GF-D8 (cell line): ENCODE data around the gene CHMP1A.
"Not testable (repeated sequence)": the region's sequence is repeated elsewhere in the genome, so short reads cannot be mapped to it uniquely, and the experiment has no call there.

Experiments used
- DNase-seq: peaks from one replicate; lab custom pipeline; 2025; lab: John Stamatoyannopoulos, UW

Gene CHMP1A

GRCh38 chr16:89691986-89692569 is 34.6 kb upstream of the CHMP1A start:
- no peak for DNase-seq

- DNase-seq, result no peak
Measured at GRCh38 chr16:89691231-89691985, 33.9 kb upstream of the CHMP1A start.

- no peak for DNase-seq
Measured at GRCh38 chr16:89690392-89690901, 32.9 kb upstream of the CHMP1A start.

- DNase-seq, result not testable (repeated sequence)
Measured at GRCh38 chr16:89689621-89690020, 32.1 kb upstream of the CHMP1A start.

- no peak for DNase-seq
Measured at GRCh38 chr16:89689142-89689541, 31.6 kb upstream of the CHMP1A start.

- DNase-seq, result no peak
Measured at GRCh38 chr16:89688395-89688794, 30.9 kb upstream of the CHMP1A start.

GRCh38 chr16:89687092-89687940 is 29.8 kb upstream of the CHMP1A start:
- DNase-seq, result peak; percentile 15

GRCh38 chr16:89686520-89687091 is 29.1 kb upstream of the CHMP1A start, which contains the start of gene CDK10:
Gene CDK10, plus strand, starts transcription at chr16:89686689. Its CDS starts 22 bp downstream, at chr16:89686711.
- peak; percentile 51 for DNase-seq

GRCh38 chr16:89685916-89686315 is 28.4 kb upstream of the CHMP1A start:
- DNase-seq, result no peak

GRCh38 chr16:89678258-89678657 is 20.8 kb upstream of the CHMP1A start:
- DNase-seq, result no peak

GRCh38 chr16:89672177-89672941 is 14.9 kb upstream of the CHMP1A start:
- no peak for DNase-seq

GRCh38 chr16:89671565-89671964 is 14.1 kb upstream of the CHMP1A start:
- DNase-seq, result not testable (repeated sequence)

- no peak for DNase-seq
Measured at GRCh38 chr16:89670496-89671431, 13.3 kb upstream of the CHMP1A start.

GRCh38 chr16:89669755-89670154 is 12.2 kb upstream of the CHMP1A start:
- no peak for DNase-seq

GRCh38 chr16:89668790-89669158 is 11.3 kb upstream of the CHMP1A start:
- DNase-seq, result no peak

- DNase-seq, result no peak
Measured at GRCh38 chr16:89667633-89668032, 10.1 kb upstream of the CHMP1A start.

GRCh38 chr16:89667000-89667399 is 9.5 kb upstream of the CHMP1A start:
- DNase-seq, result not testable (repeated sequence)

GRCh38 chr16:89664238-89664637 is 6.7 kb upstream of the CHMP1A start:
- DNase-seq, result not testable (repeated sequence)

GRCh38 chr16:89661215-89661614 is 3.7 kb upstream of the CHMP1A start:
- DNase-seq, result no peak

- DNase-seq, result no peak
Measured at GRCh38 chr16:89660146-89660545, 2.6 kb upstream of the CHMP1A start.
